Measurements from ENCODE around the gene RAMP3.
A peak's percentile ranks its signal among the peaks of the same experiment; 100 is the strongest.
"Not testable (repeated sequence)": the region's sequence is repeated elsewhere in the genome, so short reads cannot be mapped to it uniquely, and the experiment has no call there.

Gene RAMP3

GRCh38 chr7:45157653-45158401 lies at the start of gene RAMP3:
Gene RAMP3, plus strand, starts transcription at chr7:45157791. Its CDS starts 38 bp downstream, at chr7:45157829.
- FAIRE-seq (no peak), DNase-seq (ENCODE audit: low spot score) (no peak)

GRCh38 chr7:45108863-45109262 lies 48.7 kb upstream of the RAMP3 start:
- FAIRE-seq, result no peak
- DNase-seq (ENCODE audit: low spot score), result no peak

GRCh38 chr7:45111298-45112223 lies 46.0 kb upstream of the RAMP3 start, which contains the start of gene TBRG4:
Gene TBRG4, minus strand, starts transcription at chr7:45111697. Its CDS starts 2,460 bp downstream, at chr7:45109237.
- peak; percentile 98 for FAIRE-seq

GRCh38 chr7:45112648-45113047 lies 44.9 kb upstream of the RAMP3 start:
- FAIRE-seq (no peak), DNase-seq (ENCODE audit: low spot score) (no peak)

More at GRCh38 chr7:45111298-45112223, 46.0 kb upstream of the RAMP3 start, which contains the start of gene TBRG4:
- DNase-seq (ENCODE audit: low spot score), result peak; percentile 97

GRCh38 chr7:45114257-45114656 lies 43.3 kb upstream of the RAMP3 start:
- FAIRE-seq; DNase-seq (ENCODE audit: low spot score): not testable (repeated sequence)

GRCh38 chr7:45114926-45115325 lies 42.7 kb upstream of the RAMP3 start:
- FAIRE-seq (no peak), DNase-seq (ENCODE audit: low spot score) (no peak)

- FAIRE-seq (no peak), DNase-seq (ENCODE audit: low spot score) (no peak)
Observed at GRCh38 chr7:45116048-45116447, 41.5 kb upstream of the RAMP3 start.

GRCh38 chr7:45117582-45117981 lies 40.0 kb upstream of the RAMP3 start:
- FAIRE-seq, result no peak

GRCh38 chr7:45118292-45118691 lies 39.3 kb upstream of the RAMP3 start:
- FAIRE-seq (no peak), DNase-seq (ENCODE audit: low spot score) (no peak)

More at GRCh38 chr7:45117582-45117981, 40.0 kb upstream of the RAMP3 start:
- DNase-seq (ENCODE audit: low spot score), result no peak

- FAIRE-seq (peak; percentile 32), DNase-seq (ENCODE audit: low spot score) (no peak)
Observed at GRCh38 chr7:45118889-45119331, 38.7 kb upstream of the RAMP3 start.

GRCh38 chr7:45119550-45119949 lies 38.0 kb upstream of the RAMP3 start:
- DNase-seq (ENCODE audit: low spot score) (no peak), FAIRE-seq (peak; percentile 75)

GRCh38 chr7:45122975-45123860 lies 34.4 kb upstream of the RAMP3 start:
- DNase-seq (ENCODE audit: low spot score) (no peak), FAIRE-seq (no peak)

GRCh38 chr7:45123913-45124710 lies 33.5 kb upstream of the RAMP3 start:
- DNase-seq (ENCODE audit: low spot score), result no peak
- no peak for FAIRE-seq

GRCh38 chr7:45125193-45125904 lies 32.2 kb upstream of the RAMP3 start:
- no peak for DNase-seq (ENCODE audit: low spot score)
- FAIRE-seq, result no peak

- DNase-seq (ENCODE audit: low spot score), result no peak
- no peak for FAIRE-seq
Observed at GRCh38 chr7:45126201-45126600, 31.4 kb upstream of the RAMP3 start.

- no peak for FAIRE-seq
- DNase-seq (ENCODE audit: low spot score), result no peak
Observed at GRCh38 chr7:45126920-45127319, 30.7 kb upstream of the RAMP3 start.

GRCh38 chr7:45129181-45129800 lies 28.3 kb upstream of the RAMP3 start:
- peak; percentile 78 for FAIRE-seq
- no peak for DNase-seq (ENCODE audit: low spot score)

GRCh38 chr7:45129906-45130305 lies 27.7 kb upstream of the RAMP3 start:
- no peak for DNase-seq (ENCODE audit: low spot score)
- no peak for FAIRE-seq

- FAIRE-seq, result no peak
- DNase-seq (ENCODE audit: low spot score), result no peak
Observed at GRCh38 chr7:45130910-45131309, 26.7 kb upstream of the RAMP3 start.
